Cardiac fibroblast (primary cell): ENCODE measurements around the gene PDE8B.

Experiments used
- DNase-seq, 2 donors: peaks; one replicate each; pipeline versions ENCODE4 v3.0.0 to v3.0.0-alpha.2; 2010; ENCODE audit warnings: low read depth in 2 of 2
- H3K4me3 ChIP-seq, 2 donors: replicated peaks in 1 of 2; 1 replicate in 1 of 2; 2 replicates in 1 of 2; pipeline ENCODE4 v1.5.1; 2011; ENCODE audit warnings: low read depth in 2 of 2, low read length in 2 of 2, mild to moderate bottlenecking in 2 of 2, moderate library complexity in 1 of 2
- TF ChIP-seq, protein P1 (sequence below): IDR thresholded peaks from one replicate; pipeline ENCODE4 v1.5.1; 2011; ENCODE audit warnings: low read depth, mild to moderate bottlenecking, low read length, inconsistent platforms

The PDE8B gene

DNA sequence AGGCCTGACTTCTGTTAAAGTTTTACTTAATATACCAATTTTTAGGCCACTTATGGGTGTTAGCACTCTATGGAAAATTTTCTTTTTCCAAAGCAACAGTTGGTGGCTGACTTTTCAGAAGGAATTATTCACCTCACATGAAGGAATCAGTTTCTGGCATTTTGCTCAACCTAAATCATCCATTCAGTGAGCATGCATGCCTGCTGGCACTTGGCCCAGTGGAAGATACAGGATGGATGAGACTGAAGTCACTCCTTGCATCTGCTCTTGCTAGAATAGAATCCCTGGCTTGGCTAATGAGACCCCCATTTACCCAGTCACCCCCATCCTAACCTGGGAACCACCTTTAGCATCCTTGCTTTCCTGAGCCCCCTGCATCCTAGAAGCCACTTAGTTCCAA is 149.9 kb downstream of the PDE8B start:
- H3K4me3 ChIP-seq, result no peak overlapping the region
- TF ChIP-seq, protein P1, sequence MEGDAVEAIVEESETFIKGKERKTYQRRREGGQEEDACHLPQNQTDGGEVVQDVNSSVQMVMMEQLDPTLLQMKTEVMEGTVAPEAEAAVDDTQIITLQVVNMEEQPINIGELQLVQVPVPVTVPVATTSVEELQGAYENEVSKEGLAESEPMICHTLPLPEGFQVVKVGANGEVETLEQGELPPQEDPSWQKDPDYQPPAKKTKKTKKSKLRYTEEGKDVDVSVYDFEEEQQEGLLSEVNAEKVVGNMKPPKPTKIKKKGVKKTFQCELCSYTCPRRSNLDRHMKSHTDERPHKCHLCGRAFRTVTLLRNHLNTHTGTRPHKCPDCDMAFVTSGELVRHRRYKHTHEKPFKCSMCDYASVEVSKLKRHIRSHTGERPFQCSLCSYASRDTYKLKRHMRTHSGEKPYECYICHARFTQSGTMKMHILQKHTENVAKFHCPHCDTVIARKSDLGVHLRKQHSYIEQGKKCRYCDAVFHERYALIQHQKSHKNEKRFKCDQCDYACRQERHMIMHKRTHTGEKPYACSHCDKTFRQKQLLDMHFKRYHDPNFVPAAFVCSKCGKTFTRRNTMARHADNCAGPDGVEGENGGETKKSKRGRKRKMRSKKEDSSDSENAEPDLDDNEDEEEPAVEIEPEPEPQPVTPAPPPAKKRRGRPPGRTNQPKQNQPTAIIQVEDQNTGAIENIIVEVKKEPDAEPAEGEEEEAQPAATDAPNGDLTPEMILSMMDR, result no peak
- peak in 1 of 2 donors; percentile 3 for DNase-seq

DNA sequence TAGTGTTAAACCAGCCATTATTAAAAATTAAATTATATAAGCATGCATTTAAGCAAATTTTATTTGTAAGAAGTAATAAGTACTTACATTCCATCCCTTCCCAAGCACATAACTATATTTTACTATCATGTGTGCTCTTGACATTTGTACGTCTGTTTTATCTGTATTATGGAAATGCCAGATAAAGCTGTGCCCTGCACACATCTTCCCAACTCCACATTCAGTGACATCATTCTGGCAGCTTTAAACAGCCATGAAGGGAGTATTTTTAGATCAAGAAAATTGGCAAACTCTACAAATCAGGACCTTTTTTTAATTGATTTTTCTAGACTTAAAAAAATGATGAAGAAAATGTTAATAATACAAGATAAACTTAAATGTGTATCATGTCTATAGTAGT is 150.5 kb downstream of the PDE8B start:
- TF ChIP-seq, protein P1, result no peak
- DNase-seq, result no peak

DNA sequence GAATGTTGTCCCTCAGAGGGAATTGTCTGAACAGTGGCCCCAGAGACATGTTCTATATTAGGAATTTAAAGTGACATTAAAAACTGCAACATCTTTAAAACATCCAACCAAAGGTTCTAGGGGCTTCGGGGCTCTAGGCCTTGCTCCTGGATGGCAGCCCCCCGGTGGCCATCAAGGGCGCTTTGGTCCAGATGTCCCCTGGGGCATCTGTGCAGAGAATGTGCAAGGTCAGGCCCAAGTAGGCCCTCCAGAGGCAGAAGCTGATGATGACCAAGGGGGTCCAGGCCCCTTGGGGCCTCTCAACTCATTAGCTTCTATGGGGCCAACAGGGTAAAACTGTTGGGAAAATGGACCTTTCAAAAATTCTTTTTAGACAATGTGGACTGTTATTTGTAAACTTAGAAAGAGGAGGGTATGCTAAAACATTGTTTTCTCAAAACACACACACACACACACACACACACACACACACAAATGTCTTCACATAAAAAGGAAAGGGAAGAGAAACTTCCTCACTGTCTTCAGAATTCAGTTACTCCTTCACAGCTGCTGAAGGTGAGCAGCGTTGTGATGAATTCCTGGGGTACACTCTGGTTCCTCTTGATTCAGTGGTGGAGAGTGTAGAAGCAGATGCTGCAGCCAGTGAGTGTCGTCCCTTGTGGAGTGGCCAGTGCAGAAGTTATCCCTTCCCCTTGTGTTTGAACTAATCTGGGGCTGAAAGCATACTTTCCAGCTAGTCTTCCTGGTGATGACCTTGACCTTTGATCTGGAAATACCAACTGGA is 156.4 kb downstream of the PDE8B start:
- DNase-seq, result no peak
- TF ChIP-seq, protein P1, result no peak
- H3K4me3 ChIP-seq, result no peak overlapping the region

More for the DNA sequence above, 150.5 kb downstream of the PDE8B start:
- H3K4me3 ChIP-seq, result no peak overlapping the region

DNA sequence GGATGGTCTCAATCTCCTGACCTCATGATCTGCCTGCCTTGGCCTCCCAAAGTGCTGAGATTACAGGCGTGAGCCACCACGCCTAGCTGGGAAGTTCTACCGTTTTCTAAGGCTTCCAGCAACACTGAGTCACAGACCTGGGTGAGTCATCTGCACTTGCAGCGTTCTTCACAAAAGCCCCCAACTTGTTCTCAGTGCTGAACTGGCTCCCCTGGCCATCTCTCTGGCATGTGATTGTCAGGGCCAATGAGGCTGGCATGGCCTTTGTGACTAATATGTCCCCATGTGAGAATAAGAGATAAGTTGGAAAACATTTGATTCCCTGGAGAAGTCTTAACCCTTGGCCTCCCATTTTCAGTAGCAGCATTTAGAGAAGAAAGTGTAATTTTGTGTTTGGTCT is 157.3 kb downstream of the PDE8B start:
- no peak overlapping the region for H3K4me3 ChIP-seq
- TF ChIP-seq, protein P1, result no peak
- peak in 1 of 2 donors; percentile 55 for DNase-seq

DNA sequence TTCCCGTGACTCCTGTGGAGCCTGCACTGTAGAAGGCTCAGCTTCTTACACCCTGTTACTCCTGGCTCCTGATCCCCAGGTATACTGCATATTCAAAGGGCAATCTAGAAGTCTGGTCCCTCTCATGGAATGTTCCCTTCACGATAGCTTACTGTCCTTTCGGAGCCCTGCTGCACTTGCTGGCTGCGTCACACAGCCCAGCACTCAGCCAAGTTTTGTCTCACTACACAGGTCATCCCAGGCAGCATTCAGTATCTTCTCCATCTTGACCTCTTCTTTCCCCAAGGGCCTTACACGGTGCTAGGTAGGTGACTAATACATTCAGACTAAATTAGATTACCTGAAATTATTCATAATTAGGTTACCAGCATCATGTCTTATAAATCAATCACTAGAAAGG is 157.9 kb downstream of the PDE8B start:
- DNase-seq, result no peak
- H3K4me3 ChIP-seq, result no peak overlapping the region
- TF ChIP-seq, protein P1, result no peak

DNA sequence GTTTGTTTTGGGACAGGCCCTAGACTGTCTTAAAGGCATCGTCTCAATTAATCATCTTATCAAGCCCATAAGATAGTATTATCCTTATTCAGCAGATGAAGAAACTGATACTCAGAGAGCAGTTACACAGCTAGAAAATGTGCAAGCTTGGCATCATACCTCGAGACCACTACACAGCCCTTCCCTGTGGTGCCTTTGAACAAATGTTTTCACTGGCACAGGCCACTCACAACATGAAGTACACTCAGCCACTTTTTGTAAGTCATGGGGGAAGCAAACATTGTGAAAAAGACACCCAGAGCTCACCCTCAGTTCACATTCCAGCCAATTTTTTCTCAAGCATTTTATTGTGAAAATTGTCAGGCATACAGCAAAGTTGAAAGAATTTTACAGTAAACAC is 159.1 kb downstream of the PDE8B start:
- TF ChIP-seq, protein P1, result no peak

More for the DNA sequence above, 159.1 kb downstream of the PDE8B start:
- no peak overlapping the region for H3K4me3 ChIP-seq
- no peak for DNase-seq
